Hematopoietic multipotent progenitor cell treated with erythropoietin and hydrocortisone succinate and interleukin-3 and kit ligand, for 17 days (in vitro differentiated cells): Measurements from ENCODE around the gene FOXE3.
A peak's percentile ranks its signal among the peaks of the same experiment; 100 is the strongest.

Experiments used
- DNase-seq: peaks from one replicate; pipeline ENCODE4 v3.0.0-alpha.2; 2015; ENCODE audit warnings: low spot score

The FOXE3 gene

DNA sequence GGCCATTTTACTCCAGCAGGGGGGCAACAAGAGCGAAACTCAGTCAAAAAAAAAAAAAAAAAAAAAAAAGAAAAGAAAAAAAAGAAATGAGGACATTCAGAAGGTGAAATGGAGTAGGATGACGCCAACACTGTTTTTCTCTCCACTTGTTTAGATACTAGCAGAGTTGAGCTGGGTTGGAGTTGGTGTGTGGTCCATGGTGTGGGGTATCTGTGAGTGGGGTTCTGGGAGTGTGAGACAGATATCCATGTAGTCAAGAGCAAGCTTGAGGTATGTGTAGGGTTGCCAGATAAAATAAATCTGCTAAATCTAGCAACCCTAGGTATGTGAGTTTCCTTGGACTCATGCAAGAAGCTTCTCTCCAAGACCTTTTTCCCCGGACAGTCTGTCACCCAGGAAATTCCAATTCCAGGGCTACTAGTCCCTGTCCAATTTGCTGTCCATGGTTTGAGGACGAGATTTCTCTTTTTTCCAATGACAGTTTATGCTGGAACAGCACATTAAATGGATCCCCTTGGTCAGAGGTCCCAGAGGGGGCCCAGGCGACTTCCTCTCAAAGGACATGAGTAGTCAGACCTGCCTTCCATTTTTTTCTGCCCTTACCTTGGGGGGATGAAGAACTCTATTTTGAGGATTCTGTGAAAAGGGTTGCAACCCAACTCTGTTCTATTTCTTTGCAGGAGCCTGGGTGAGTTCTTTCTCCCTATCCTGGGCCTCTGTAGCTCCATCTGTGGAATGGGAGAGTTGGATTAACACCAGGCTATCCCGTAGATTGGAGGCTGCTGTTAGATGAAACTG is 19.6 kb downstream of the FOXE3 start:
- DNase-seq: no peak

DNA sequence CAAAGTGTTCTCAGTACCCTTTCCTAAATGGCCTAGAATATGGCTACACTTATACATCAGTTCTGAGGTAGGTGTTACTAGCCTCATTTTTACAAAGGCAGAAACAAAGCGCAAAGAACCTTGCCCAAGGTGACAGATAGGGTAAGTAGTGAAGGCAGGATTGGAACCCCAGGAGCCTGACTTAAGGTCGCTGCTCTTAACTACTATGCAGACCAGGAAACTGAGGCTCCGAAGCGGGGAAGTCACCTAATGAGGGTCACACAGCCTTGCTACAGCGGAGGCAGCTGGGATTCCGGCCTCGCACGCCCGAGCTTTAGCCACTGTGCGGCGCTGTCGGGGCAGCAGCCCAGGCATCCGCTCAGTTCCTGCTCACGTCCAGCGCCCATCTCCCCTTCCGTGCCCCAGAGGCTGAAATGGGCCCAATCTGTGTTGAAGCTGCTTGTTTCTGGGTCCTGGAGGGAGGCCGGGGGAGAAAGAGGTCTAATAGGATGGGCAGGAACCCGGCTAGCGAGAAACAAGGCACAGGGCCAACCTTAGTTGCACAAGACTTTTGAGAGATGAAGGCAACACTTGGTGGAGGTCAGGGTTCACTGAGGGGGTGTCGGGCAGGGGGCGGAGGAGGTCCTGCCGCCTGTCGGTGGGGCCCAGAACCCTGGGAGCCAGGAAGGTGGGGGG is 20.4 kb downstream of the FOXE3 start:
- peak; percentile 55 for DNase-seq

DNA sequence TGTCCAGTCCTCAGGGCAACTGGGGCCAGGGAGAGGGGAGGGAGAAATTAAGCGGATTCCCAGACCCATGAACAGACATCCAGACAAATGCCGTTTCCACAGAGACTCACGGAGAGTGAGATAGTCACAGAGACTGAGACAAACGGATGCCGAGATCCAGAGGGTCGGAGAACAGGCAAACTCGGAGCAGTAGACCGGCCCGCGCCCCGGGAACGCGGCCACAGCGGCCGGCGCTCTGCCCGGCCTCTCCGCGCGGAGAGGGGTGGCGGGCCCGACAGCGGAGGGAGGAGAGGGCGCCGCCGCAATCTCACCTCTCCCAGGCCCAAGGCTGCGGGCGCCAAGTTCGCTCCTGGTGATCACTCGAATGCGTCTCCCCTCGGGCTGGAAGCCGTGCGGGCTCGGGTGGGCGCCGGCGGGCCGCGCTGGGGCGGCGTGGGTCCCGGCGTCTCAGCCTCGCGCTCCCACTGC is 20.9 kb downstream of the FOXE3 start:
- DNase-seq: no peak

DNA sequence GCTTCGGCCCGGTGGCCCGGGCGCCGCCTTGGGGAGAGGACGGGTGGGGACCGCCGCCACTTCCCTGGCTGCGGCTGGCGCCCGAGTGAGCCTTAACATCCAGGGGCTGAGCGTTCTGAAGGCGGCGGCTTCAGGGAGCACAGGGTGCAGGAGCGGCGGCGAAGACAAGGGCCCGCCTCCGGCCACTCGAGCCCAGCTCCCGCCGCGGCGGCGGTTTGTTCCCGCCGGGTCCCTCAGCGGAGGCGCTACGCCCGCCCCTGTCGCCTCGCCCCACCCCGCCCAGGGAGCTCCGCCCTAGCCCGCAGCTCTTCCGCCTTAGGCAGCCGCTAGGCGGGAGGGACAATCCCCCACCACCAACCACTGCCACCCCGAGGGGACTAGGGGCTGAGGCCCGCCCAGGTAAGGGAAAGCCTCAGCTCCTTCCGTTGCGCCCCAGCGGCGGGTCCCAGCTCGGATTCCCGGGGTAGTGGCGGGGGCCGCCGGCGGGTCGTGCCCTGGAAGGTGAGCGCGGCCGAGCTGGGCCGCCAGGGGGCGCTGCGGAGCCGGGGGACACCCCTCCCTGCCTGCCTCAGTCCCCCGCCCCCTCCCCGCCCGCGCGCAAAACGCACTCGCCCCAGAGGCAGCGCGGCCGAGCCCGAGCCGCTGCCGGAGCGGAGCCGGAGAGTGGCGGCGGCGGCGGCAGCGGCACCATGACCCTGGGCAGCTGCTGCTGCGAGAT is 21.5 kb downstream of the FOXE3 start, which contains the start of gene FOXD2:
TSS of gene FOXD2 (plus strand) at position 598 of the 718 bp plus-strand sequence. CDS start at position 690, 92 bp downstream.
- DNase-seq: peak; percentile 82

DNA sequence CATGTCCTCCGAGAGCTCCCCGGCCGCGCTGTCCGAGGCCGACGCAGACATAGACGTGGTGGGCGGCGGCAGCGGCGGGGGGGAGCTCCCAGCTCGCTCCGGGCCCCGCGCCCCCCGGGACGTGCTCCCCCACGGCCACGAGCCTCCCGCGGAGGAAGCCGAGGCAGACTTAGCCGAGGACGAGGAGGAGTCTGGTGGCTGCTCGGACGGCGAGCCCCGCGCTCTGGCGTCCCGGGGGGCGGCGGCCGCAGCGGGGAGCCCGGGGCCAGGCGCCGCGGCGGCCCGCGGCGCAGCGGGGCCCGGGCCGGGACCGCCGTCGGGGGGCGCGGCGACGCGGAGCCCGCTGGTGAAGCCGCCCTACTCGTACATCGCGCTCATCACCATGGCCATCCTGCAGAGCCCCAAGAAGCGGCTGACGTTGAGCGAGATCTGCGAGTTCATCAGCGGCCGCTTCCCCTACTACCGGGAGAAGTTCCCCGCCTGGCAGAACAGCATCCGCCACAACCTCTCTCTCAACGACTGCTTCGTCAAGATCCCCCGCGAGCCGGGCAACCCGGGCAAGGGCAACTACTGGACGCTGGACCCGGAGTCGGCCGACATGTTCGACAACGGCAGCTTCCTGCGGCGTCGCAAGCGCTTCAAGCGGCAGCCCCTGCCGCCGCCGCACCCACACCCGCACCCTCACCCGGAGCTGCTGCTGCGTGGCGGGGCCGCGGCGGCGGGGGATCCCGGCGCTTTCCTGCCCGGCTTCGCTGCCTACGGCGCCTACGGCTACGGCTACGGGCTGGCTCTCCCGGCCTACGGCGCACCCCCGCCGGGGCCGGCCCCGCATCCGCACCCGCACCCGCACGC is 22.3 kb downstream of the FOXE3 start:
- DNase-seq: no peak

DNA sequence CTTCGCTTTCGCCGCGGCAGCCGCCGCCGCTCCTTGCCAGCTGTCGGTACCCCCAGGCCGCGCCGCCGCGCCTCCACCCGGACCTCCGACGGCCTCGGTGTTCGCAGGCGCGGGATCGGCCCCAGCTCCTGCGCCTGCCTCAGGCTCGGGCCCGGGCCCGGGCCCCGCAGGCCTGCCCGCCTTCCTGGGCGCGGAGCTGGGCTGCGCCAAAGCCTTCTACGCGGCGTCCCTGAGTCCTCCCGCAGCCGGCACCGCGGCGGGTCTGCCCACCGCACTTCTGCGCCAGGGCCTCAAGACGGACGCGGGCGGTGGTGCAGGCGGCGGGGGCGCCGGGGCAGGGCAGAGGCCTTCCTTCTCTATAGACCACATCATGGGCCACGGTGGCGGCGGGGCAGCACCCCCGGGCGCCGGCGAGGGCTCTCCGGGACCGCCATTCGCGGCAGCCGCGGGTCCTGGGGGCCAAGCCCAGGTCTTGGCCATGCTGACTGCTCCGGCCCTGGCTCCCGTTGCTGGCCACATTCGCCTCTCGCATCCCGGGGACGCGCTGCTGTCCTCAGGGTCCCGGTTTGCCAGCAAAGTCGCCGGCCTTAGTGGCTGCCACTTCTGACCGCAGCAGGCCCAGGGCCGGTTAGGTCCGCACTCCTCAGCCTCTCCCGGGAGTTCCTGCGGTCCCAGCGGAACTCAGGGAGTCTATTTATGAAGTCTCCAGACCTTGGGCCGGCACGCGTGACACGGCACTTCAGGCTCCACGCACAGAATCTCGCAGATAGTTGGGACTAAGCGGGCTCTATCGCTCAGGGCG is 23.1 kb downstream of the FOXE3 start:
- no peak for DNase-seq

DNA sequence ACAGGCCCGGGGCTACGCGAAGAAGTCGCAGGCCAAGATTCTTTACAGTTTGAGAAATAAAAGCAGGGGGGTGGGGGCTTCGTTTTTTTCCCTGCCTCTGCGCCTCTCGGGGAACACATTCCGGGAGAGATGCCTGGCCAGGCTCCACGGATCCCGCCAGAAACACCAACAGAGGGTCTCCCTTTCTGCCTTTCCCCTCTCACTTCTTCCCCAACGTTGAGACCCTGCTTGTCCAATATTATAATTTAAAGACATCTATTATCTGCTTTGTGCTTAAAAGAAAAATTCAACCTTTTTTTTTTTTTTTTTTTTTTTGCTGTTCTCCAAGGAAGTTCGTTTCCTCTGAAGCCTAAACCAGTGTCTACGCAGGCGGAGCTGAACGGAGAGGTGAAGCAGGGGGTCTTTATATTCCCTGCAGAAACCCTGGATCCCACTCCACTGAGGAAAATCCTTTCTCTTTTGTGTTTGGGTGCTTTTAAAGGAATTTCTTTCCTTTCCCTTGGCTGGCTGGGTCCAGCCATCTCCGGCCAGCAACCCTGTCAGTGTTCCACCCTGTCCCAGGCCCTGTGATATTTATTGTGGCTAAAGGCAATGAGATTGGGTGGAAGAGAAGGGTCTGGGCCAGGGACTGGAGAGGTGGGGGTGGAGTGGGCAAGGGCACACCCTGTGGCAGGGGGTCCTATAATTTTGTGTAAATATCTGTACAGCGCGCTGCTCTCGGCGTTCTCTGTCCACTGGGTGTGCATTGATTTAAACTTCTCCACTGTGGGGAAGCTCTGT is 23.9 kb downstream of the FOXE3 start:
- no peak for DNase-seq

DNA sequence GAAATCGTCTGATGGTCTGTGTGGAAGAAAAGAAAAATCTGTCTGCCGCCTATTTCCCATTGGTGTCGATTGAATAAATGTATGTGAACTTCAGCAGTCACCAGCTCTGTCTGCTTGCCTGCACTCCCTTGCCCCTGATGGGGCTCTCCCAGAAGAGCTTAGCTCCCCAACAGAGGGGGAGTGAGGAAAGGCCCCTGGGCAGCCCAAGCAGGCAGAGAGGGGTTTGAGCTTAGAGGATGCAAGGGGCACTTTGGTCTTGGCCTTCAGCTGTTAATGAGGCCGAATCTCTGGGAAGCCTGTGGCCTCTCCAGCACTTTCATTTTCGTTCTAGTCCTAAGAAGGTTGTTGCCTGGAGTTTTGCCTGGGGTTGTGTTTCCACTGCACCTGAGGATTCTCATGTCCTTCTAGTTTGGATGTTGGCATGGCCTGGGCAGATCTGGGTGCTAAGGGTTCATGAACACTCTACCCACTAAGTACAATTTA is 24.6 kb downstream of the FOXE3 start:
- DNase-seq: no peak

DNA sequence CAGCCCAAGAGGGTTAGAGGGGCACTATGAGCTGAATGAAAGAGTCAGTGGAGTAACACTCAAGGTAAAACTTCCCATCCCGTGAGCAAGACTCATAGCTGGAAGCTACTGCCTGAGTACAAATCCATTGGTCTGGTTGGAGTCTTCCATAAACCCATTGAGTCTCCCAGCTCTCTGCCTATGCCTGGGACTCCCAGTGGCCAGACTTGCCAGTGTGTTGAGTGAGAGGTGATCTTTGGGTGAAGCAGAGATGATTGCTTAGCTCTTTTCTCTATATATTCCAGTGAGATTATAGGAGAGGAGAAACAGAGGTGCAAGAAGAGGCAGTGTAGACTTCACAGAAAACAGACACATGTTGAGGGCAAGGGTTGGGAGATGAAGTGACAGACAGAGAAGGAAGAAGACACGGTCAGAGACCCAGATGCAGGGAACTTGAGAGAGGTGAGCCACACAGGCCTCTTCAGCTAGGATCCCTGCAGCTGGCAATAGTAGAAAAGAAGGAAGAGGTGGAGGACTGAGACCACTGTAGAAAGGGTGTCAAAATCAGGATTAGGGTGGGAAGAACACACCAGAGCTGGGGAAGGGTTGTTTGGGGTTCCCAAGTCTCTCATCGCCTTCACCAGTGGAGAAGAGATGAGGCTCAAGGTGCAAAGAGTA is 25.5 kb downstream of the FOXE3 start:
- no peak for DNase-seq

DNA sequence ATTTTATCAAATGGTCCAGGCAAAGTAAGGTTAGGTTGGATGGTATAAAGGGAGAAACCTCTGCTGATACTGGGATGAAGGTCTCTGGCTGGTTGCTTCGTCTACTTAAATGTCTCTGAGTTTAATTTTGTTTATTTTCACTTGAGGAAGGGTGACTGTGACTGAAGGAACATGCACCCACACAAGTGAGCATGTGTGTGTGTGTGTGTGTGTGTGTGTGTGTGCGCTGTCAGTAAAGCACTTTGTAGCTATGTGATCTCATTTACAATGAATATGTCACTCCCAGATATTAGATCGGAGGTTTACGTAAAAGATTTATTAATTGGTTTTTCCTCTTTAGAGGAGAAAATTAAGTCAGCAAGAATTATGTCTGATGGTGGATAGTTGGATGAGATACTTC is 26.1 kb downstream of the FOXE3 start:
- no peak for DNase-seq

DNA sequence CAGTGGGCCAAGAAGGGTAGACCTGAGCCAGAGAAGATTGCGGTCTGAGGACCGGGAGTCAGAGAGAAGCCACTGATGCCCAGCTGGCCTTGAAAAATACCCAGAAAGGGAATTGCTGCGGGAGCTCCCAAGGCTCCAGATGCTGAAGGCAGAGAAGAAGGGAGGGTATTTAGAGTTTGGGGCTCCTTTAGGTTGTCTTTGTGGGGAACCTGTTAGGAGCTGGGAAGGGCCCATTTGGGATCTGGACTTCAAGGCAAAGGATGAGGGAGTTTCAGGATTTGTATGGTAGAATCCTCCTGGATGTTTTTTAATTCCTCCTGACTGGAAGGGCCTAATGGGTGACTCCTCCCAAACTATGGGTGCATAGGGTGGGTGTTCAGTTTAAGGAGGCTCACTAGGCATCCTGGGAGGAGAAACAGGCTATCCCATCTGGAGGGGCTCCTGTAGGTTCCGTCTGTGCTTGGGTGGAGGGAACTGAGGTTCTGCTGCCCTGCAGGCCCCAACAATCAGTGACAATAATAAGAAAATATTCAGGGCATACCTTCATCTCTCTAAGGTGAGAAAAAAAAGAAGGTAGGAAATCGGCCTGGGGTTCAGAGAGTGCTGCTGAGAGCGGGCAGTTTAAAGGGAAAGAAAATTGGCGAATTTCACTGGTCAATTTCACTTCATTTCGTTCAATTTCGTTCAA is 26.9 kb downstream of the FOXE3 start:
- DNase-seq: no peak

DNA sequence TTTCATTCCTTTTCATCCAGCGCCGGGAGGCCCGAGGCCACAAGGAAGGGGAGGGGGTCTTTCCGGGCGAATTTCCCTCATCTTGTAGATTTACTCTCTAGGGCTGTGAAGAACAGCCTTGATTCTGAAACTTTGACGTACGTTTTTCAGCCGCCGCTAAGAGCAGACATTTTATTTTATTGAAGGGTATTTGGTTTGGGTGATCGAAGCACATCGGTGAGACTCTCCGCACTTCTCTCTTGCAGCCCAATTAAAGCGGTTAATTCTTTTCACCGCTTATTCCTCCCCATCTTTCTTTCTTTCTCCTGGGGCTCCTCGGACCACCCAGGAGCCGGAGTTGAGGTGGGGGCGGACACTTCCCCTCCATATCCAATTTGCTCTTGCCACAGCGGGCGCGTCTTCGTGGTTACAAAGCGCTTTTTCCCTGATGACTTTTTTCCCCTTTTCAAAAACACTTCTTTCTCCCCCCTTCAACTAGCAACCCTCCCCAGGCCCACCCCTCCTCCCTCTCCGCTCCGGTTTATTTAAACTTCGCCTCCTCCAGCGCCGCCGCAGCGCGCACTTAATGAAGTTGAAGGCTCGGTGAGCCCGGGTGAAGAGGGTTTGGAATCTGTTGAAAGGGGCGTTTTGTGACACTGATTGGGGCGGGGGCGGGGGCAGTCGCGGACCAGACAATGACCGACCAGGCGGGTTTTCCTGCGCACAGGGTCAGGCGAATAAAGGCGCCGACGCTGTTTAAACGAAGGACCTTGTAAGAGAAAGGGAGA is 27.6 kb downstream of the FOXE3 start:
- no peak for DNase-seq

DNA sequence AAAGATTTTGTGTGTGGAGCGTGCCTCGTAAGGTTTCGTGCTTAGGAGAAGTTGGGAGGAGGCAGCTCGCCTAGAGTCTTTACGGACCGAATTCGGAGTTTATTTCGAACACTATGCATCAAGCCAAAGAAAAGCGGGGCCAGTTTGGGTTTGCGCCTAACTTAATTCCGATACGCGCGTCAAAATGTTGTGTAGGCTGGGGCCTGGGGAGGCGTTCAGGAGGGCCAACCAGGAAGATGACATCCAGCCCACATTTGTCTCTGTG is 28.1 kb downstream of the FOXE3 start:
- no peak for DNase-seq

DNA sequence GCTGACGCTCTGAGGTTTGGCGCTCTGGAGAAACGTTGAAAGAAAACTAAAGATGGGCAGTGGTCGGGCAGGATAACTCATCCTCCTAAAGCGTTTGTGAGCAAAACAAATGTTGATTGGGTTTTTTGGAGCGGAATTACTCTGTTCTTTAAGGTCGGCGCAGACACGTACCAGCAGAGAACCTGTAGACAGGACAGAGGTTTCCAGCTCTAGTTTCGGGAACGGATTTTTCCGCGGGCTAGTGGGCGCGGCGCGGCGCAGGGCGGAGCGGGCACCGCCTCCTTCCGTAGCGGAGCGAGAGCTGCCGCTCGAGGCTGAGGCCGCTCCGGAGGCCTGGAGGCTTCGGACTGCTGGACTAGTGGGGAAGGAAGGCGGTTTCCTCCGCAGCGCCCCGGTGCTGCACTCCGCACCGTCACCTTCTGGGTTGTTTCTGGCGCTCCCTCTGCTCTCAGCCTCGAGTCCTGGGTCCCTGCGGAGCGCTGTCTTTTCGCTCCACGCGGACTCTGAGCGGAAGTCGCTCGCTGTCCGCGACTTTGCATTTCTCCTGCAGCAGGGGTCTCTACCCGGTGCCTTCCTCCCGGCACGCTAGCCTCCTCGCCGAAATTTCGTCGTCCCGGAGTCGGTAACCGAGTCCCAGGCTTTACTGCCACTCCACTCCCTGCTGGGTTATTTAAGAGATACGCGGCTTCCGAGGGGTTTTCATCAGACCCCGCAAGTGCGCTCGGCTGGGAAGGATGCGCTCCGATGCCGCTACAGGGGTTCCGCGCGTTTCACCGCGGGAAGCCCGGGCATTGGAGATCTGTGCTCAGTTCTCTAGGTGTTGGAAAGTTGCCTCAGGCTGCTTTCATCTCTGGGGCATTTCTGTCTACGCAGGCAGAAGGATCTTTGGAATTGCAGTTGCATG is 28.7 kb downstream of the FOXE3 start:
- DNase-seq: no peak

DNA sequence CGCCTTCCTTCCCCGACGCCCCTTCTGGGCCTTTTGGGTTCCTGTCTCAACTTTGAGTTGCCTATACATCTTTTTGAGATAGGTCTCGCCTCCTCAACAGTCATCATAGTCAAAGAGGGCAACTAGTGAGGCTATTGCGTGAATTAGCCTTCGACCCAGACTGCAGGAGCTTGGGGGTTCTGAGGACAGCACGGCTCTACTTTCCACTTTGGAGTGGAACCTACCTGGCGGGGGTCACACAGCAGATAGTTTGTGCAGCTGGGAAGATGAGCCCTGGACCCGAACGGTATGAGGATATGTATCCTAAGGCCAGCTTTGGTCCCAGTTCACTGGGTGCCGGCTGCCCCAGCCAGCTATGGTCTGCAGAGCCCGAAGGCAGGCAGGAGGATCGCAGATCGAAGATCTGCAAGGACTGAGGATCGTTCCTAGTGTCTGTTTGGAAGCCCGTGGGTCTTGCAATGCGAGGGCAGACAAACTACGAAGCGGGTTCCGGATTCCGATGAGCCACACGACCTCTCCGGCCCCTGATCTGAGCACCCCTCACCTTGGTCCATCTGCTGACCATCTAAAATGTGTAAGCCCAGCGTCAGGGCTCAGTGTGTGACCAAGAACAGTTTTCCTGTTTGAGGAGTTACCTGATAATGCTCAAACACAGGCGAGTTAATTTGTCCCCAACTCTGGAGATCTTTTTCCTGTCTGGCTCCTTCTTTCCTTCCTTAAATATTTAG is 29.9 kb downstream of the FOXE3 start:
- DNase-seq: no peak

DNA sequence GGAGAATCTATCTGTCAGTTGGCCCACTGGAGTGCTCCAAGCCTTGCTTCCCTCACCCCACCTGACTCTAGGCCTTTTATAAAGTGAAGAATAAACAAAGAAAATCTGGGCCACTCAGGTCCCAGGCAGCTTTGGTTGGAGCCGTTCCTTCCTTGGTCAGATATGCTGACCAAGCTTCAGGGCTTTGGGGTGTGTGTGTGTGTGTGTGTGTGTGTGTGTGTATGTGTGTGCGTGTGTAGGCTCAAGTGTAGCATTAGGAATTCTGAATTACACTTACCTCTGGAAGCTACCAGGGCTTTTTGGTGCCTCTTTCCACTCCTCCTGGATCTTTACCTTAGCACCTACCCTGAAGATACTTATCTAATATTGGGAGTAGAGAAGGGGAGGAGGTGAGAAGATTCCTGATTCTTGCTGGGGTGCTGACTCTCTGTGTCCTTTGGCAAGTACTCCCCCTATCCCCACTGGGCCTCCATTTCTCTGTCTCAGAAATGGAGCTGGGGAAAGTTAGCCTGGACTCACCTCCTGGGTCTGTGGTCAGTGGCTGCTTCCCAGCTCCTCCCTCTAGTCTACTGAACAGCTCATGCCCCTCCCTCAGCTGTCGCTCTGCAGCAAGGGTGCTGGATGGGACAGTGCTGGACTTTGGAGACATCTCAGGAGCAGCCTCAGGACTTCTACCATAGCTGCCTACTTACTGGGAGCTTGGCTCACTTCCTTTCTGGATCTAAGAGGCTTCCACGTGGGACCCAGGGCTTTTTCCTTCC is 32.6 kb downstream of the FOXE3 start:
- no peak for DNase-seq
